GM23248 (cell line): ENCODE data around the gene NOL4L. TPM values are rescaled to one million over a fixed set of nuclear protein-coding genes. Genes with fewer than 3 reads are reported as not detected.

ENCODE experiments used
- DNase-seq: peaks from one replicate; pipeline ENCODE4 v3.0.0-alpha.2; 2015
- H2AFZ ChIP-seq: fragments of 200-600 bp; sonication (generic); 2 replicates; pipeline ENCODE4 v1.6.1; 2016; ENCODE audit warnings: antibody characterized with exemption
- H3F3A ChIP-seq: fragments of 200-600 bp; sonication (generic); 2 replicates; pipeline ENCODE4 v1.6.1; 2016; ENCODE audit warnings: mild to moderate bottlenecking, antibody characterized with exemption, mixed run types; ENCODE audit not compliant: insufficient read depth
- H3K27ac ChIP-seq: fragments of 200-600 bp; sonication (generic); 2 replicates; pipeline ENCODE4 v1.5.1; 2016; ENCODE audit warnings: mild to moderate bottlenecking
- H3K27me3 ChIP-seq: fragments of 200-600 bp; sonication (generic); replicated peaks from 2 replicates; pipeline ENCODE4 v1.6.1; 2016; ENCODE audit warnings: mild to moderate bottlenecking; ENCODE audit not compliant: insufficient read depth
- H3K36me3 ChIP-seq: fragments of 200-600 bp; sonication (generic); 2 replicates; pipeline ENCODE4 v1.6.1; 2016; ENCODE audit warnings: low read depth, mild to moderate bottlenecking
- H3K4me1 ChIP-seq: fragments of 200-600 bp; sonication (generic); 2 replicates; pipeline ENCODE4 v1.6.1; 2016; ENCODE audit warnings: mild to moderate bottlenecking; ENCODE audit not compliant: insufficient read depth
- H3K4me2 ChIP-seq: fragments of 200-600 bp; sonication (generic); one replicate; pipeline ENCODE4 v1.6.1; 2016; ENCODE audit warnings: mild to moderate bottlenecking; ENCODE audit not compliant: unreplicated experiment
- H3K4me3 ChIP-seq: fragments of 200-600 bp; sonication (generic); 2 replicates; pipeline ENCODE4 v1.5.1; 2016; ENCODE audit warnings: mild to moderate bottlenecking
- H3K79me2 ChIP-seq: fragments of 200-600 bp; sonication (generic); 2 replicates; pipeline ENCODE4 v1.6.1; 2016; ENCODE audit warnings: mild to moderate bottlenecking; ENCODE audit not compliant: insufficient read depth
- H3K9ac ChIP-seq: fragments of 200-600 bp; sonication (generic); 2 replicates; pipeline ENCODE4 v1.6.1; 2016; ENCODE audit warnings: mild to moderate bottlenecking
- H3K9me2 ChIP-seq: fragments of 200-600 bp; sonication (generic); 2 replicates; pipeline ENCODE4 v1.6.1; 2016; ENCODE audit warnings: mixed run types, mild to moderate bottlenecking, moderate library complexity; ENCODE audit not compliant: insufficient read depth
- H3K9me3 ChIP-seq: fragments of 200-600 bp; sonication (generic); one replicate; pipeline ENCODE4 v1.6.1; 2017; ENCODE audit warnings: low read depth
- H4K20me1 ChIP-seq: fragments of 200-600 bp; sonication (generic); 2 replicates; pipeline ENCODE4 v1.6.0; 2016; ENCODE audit not compliant: insufficient read depth
- EZH2 ChIP-seq: fragments of 200-600 bp; sonication (generic); IDR thresholded peaks from 2 replicates; pipeline ENCODE4 v1.6.1; 2018; ENCODE audit warnings: antibody characterized with exemption, mild to moderate bottlenecking; ENCODE audit not compliant: insufficient read depth, poor library complexity, severe bottlenecking
- EZH2phosphoT487 ChIP-seq: fragments of 200-600 bp; sonication (generic); IDR thresholded peaks from 2 replicates; pipeline ENCODE4 v1.6.1; 2018; ENCODE audit warnings: antibody characterized with exemption, moderate library complexity, mild to moderate bottlenecking, low read depth; ENCODE audit not compliant: insufficient read depth
- WGBS, 2 experiments: methylation state at CpG; one replicate each; pipeline ENCODE4 v1.1.6; 2015 to 2017; ENCODE audit warnings: low lambda C conversion rate in 2 of 2, low coverage in 1 of 2; ENCODE audit errors: missing lambda C conversion rate in 2 of 2; 5-methylcytosine and 5-hydroxymethylcytosine counted together
- in situ Hi-C: fragments of 300-500 bp; cut with MboI; formaldehyde crosslinking; loops from 2 replicates; pipeline ENCODE4 v1.15.0; 2020
- polyA plus RNA-seq: library from polyadenylated mRNA; unstranded; fragments of >200 nt; fragmentation: Nextera tagmentation; extraction: Ambion mirVana; gene quantifications from 2 replicates; pipeline ENCODE4 v1.2.1, GENCODE V29; 2016
- total RNA-seq: library from RNA; depleted of rRNA; stranded (reverse); fragments of >200 nt; shearing (Covaris generic); gene quantifications from 2 replicates; pipeline ENCODE4 v1.2.3, GENCODE V29; 2014

Gene NOL4L
- total and polyA plus RNA-seq, 2 experiments from 2014 or later: 5.2 to 7.9 TPM

DNA sequence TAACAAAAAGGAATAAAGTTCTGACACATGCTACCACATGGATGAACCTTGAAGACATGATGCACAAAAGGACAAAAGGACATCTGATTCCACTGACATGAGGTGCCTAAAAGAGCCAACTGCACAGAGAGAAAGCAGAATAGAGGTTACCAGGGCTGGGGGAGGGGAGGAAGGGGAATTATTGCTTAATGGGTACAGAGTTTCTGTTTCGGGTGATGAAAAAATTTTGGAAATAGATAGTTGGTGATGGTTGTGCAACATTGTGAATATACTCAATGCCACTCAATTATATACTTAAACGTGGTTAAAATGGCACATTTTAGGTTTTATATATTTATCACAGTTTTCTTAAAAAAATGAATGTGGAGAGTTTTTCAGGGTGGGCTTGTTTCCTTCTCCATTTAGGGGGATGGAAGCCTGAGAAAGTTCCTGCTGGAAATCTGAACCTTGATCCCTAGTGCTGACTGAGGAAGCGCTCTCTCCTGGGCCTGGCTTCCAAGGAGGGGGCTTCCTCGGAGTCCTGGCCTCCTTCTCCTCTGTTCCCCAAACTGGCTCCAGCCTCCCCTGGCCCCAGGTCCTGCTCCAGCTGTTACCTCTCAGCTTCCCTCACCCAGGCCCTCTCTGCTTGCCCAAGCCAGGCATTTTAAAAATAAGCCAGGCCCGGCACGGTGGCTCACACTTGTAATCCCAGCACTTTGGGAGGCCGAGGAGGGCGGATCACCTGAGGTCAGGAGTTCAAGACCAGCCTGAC lies 79.2 kb downstream of the NOL4L start:
- Histone ChIP-seq H3K9me3 (no peaks in the 10 kb centered on the region), H4K20me1 (no peaks in the 10 kb centered on the region), H3K9me2 (no peaks in the 10 kb centered on the region), H3K9ac (no peak overlapping the region), H2AFZ (no peak overlapping the region), H3K4me2 (no peak overlapping the region), H3K4me1 (peaks cover 10% of the 10 kb centered on the region), H3K36me3 (no peaks in the 10 kb centered on the region), H3K79me2 (no peaks in the 10 kb centered on the region), H3K27me3 (no peaks in the 10 kb centered on the region), H3K4me3 (no peak overlapping the region), H3K27ac (no peak overlapping the region), H3F3A (peaks cover 7% of the 10 kb centered on the region; the same call in 1 of the 2 replicates)
- no peak for DNase-seq
- TF ChIP-seq EZH2phosphoT487 (no peak), EZH2 (no peak)
- in situ Hi-C loops: no loop called here
- 72 to 74% methylated on average over 8 of the region's 8 CpGs for WGBS, 2 experiments

DNA sequence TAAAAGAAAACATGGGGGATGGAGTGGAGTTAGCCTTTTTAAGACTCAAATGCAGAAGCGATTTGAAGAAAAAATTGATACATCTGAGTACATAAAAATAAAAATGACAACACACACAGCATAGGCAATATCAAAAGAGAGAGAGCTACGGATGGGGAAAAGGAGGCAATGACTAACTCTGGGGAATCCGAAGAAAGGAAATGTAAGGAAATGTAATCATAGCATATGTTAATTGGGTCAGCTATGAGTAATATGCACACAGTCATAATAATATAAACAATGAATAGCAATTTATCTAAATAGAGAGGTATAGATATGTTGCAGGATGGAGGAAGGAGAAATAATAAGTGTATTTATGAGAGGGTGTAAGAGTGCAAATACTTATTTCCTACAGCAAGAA lies 83.4 kb downstream of the NOL4L start:
- H3K9me3 ChIP-seq: no peaks in the 10 kb centered on the region
- H3F3A ChIP-seq: peaks cover 7% of the 10 kb centered on the region; the same call in 1 of the 2 replicates
- H4K20me1 ChIP-seq: no peaks in the 10 kb centered on the region
- H3K36me3 ChIP-seq: no peaks in the 10 kb centered on the region
- H3K27ac ChIP-seq: no peak overlapping the region
- in situ Hi-C loops: no loop called here
- no peak overlapping the region for H3K9ac ChIP-seq
- no peak overlapping the region for H3K4me2 ChIP-seq
- TF ChIP-seq EZH2 (no peak), EZH2phosphoT487 (no peak)
- no peaks in the 10 kb centered on the region for H3K27me3 ChIP-seq
- peak; percentile 35 for DNase-seq
- no peak overlapping the region for H2AFZ ChIP-seq
- peaks cover 10% of the 10 kb centered on the region for H3K4me1 ChIP-seq
- no peak overlapping the region for H3K4me3 ChIP-seq
- no peaks in the 10 kb centered on the region for H3K79me2 ChIP-seq
- WGBS, 2 experiments: 31 to 37% methylated on average over 3 of the region's 3 CpGs
- no peaks in the 10 kb centered on the region for H3K9me2 ChIP-seq

DNA sequence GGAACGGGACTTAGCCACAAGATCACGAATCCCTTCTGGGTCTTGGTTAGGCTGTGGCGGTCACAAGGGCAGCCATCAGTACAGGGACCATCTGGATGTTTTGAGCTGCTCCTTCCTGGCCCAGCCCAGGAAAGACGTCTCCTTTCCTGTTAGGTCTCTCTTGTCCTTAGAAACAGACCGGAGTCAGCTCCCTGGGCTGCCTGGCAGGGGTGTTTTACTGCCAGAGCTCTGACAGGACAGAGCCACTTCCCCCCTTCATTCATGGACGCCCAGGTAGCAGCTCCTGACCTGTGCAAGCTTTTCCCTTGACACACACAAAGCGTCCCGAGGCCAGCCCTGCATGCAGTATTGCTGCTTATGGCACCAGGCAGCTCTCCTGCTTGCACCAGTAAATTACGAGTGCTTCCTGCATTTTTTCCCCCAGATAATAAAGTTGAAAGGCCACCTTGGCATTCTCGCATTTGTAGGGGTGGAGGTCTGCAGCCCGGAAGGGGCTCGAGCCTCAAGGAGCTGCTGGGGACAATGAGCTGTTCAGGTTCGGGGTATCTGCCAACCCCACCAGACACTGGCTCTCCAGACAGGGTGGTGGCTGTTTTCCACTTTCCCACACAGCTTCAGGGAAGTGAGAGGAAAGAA lies 87.4 kb downstream of the NOL4L start:
- WGBS, 2 experiments: 39 to 47% methylated on average over 13 of the region's 13 CpGs
- Histone ChIP-seq H3K9ac (no peak overlapping the region), H3K4me1 (peaks cover 10% of the 10 kb centered on the region), H3F3A (peaks cover 7% of the 10 kb centered on the region; the same call in 1 of the 2 replicates), H3K36me3 (no peaks in the 10 kb centered on the region), H3K4me3 (no peak overlapping the region), H2AFZ (no peak overlapping the region), H3K9me2 (no peaks in the 10 kb centered on the region), H3K27ac (no peak overlapping the region), H4K20me1 (no peaks in the 10 kb centered on the region), H3K9me3 (no peaks in the 10 kb centered on the region), H3K79me2 (no peaks in the 10 kb centered on the region), H3K27me3 (no peaks in the 10 kb centered on the region), H3K4me2 (no peak overlapping the region)
- TF ChIP-seq EZH2phosphoT487 (no peak), EZH2 (no peak)
- in situ Hi-C loops: no loop called here
- DNase-seq: no peak

DNA sequence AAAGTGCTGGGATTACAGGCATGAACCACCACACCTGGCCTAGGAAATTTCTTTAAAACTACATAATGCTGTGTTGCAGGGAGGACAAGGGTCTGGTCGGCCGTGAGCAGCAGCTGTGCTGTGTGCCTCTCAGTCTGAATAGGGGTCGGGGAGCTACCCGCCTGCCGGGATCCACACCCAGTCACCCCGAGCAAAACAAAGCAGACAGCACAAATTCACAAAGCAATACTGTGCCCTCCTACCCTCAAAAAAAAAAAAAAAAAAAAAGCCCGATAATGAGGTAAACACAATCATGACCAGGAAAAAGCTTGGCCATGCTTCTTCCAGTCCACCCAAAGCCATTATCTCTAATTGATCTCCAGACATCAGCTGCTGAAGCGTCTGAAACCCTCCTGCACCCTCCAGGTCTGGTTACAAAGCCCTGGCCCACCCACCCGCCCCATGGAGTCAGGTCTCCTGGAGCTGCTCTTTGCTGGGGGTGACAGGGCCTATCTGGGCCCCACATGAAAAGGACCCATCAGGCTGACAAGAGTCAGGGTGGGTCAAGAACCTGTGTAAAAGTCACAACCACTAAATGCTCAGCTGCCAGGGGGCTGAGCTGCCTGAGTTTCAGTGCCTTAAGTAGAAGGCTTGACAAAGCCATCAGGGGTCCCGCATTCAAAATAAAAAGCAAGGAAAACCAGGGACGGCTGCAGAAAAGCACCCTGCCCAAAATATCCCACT lies 88.2 kb downstream of the NOL4L start:
- Histone ChIP-seq H3K79me2 (no peaks in the 10 kb centered on the region), H3K9me3 (no peaks in the 10 kb centered on the region), H3K27ac (no peak overlapping the region), H3K4me2 (no peak overlapping the region), H4K20me1 (no peaks in the 10 kb centered on the region), H2AFZ (no peak overlapping the region), H3K36me3 (no peaks in the 10 kb centered on the region), H3K9ac (no peak overlapping the region), H3K9me2 (no peaks in the 10 kb centered on the region), H3F3A (peaks cover 7% of the 10 kb centered on the region; the same call in 1 of the 2 replicates), H3K27me3 (no peaks in the 10 kb centered on the region), H3K4me1 (peaks cover 8% of the 10 kb centered on the region), H3K4me3 (no peak overlapping the region)
- 83 to 89% methylated on average over 11 of the region's 11 CpGs for WGBS, 2 experiments
- TF ChIP-seq EZH2 (no peak), EZH2phosphoT487 (no peak)
- in situ Hi-C loops: no loop called here
- DNase-seq: no peak
